ENCODE measurements around the gene VAV1. TPM values are rescaled to one million over a fixed set of nuclear protein-coding genes. Genes with fewer than 3 reads are reported as not detected.

Gene VAV1
- total RNA-seq, 4 donors from 2014 or later: 4.0 to 16.2 (median 5.8) TPM

DNA sequence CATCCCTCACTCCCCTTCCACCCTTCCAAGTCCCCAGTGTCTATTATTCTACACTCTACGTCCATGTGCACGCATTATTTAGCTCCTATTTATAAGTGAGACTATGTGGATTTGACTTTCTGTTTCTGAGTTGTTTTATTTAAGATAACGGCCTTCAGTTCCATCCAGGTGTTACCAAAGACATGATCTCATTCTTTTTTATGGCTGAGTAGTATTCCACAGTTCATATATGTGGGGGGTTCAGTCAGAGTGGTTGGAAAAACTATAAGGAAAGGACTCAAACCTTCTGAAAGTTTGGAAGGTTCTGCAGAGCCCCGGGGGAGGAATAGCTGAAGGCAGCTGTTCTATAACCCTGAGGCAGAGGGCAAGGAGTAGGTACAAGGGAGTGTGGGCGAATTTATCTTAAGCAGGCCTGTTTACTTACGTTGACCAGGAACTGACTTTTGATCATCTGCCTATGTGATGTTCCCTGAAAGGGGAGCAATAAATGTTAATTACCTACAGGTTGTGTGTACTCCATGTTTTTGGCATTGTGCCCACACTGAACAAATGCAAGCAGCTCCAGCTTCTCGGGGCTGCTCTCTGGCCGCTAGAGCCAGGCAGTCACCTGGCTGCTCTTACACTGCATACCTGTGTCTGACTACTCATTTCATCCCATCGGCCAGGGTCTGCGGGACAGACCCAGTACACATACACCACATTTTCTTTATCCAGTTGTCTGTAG, 101.4 kb downstream of the VAV1 start:
- WGBS, 2 donors: 79 to 85% methylated on average over 10 of the region's 10 CpGs
- Histone ChIP-seq H3K36me3 (no peaks in the 10 kb centered on the region), H3K4me3 (no peak overlapping the region), H3K27ac (no peak overlapping the region), H3K9me3 (peaks cover 0 to 29% (median 0%) of the 10 kb centered on the region in 4 donors), H3K27me3 (no peaks in the 10 kb centered on the region), H3K4me1 (no peaks in the 10 kb centered on the region)
- DNase-seq (ENCODE audit: low spot score in 2 of 2): no peak
- TF ChIP-seq EP300 (IDR thresholded peaks at IDR 0.05): no peak
- TF ChIP-seq POLR2A (IDR thresholded peaks at IDR 0.05): no peak
- TF ChIP-seq, protein P1, sequence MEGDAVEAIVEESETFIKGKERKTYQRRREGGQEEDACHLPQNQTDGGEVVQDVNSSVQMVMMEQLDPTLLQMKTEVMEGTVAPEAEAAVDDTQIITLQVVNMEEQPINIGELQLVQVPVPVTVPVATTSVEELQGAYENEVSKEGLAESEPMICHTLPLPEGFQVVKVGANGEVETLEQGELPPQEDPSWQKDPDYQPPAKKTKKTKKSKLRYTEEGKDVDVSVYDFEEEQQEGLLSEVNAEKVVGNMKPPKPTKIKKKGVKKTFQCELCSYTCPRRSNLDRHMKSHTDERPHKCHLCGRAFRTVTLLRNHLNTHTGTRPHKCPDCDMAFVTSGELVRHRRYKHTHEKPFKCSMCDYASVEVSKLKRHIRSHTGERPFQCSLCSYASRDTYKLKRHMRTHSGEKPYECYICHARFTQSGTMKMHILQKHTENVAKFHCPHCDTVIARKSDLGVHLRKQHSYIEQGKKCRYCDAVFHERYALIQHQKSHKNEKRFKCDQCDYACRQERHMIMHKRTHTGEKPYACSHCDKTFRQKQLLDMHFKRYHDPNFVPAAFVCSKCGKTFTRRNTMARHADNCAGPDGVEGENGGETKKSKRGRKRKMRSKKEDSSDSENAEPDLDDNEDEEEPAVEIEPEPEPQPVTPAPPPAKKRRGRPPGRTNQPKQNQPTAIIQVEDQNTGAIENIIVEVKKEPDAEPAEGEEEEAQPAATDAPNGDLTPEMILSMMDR (IDR thresholded peaks at IDR 0.05): no peak

DNA sequence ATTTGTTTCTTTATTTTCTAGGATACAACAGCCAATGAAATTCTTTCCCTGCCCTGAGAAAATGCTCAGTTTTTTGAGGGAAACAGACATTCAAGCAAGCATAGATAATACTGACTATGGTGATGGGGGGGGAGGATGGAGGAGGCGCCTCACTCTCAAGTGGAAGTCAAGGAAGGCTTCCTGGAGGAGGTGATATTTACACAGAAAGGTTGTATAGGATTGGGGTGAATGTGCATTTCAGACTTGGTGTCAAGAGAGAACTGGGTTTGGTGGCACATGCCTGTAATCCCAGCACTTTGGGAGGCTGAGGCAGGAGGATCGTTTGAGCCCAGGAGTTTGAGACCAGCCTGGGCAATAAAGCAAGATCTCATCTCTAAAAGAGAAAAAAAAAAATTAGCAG, 102.7 kb downstream of the VAV1 start:
- Histone ChIP-seq H3K27ac (no peak overlapping the region), H3K27me3 (no peaks in the 10 kb centered on the region), H3K4me1 (no peaks in the 10 kb centered on the region), H3K36me3 (no peaks in the 10 kb centered on the region), H3K9me3 (peaks cover 0 to 39% (median 0%) of the 10 kb centered on the region in 4 donors), H3K4me3 (no peak overlapping the region)
- DNase-seq (ENCODE audit: low spot score in 2 of 2): no peak
- no peak for TF ChIP-seq EP300 (IDR thresholded peaks at IDR 0.05)
- TF ChIP-seq POLR2A (IDR thresholded peaks at IDR 0.05): no peak
- TF ChIP-seq, protein P1 (IDR thresholded peaks at IDR 0.05): no peak
- 76 to 86% methylated on average over 2 of the region's 2 CpGs for WGBS, 2 donors

DNA sequence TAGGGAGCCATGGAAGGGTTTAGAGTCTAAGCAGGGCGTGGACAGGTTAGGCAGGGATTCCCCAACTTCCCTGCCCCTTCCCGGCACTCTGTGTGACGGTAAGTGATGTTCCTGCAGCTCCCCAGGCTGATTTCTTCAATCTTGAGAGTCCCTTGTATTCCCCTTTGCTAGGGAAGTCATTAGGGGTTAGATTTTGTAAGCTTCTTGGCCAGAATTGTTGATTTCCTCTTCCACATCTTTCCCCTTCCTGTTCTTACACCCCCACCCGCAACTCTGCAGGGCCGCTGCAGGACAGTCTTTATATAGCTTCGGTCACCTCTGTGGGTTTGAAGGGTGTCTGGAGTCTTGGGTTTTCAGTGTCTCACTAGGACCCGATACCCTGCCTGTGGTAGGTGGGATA, 104.2 kb downstream of the VAV1 start:
- TF ChIP-seq, protein P1 (IDR thresholded peaks at IDR 0.05): no peak
- no peak for TF ChIP-seq POLR2A (IDR thresholded peaks at IDR 0.05)
- no peak for TF ChIP-seq EP300 (IDR thresholded peaks at IDR 0.05)
- no peak for DNase-seq (ENCODE audit: low spot score in 2 of 2)
- Histone ChIP-seq H3K9me3 (peaks cover 0 to 35% (median 0%) of the 10 kb centered on the region in 4 donors), H3K4me3 (no peak overlapping the region), H3K36me3 (no peaks in the 10 kb centered on the region), H3K27ac (no peak overlapping the region), H3K4me1 (no peaks in the 10 kb centered on the region), H3K27me3 (no peaks in the 10 kb centered on the region)
- WGBS, 2 donors: 54 to 73% methylated on average over 7 of the region's 7 CpGs

DNA sequence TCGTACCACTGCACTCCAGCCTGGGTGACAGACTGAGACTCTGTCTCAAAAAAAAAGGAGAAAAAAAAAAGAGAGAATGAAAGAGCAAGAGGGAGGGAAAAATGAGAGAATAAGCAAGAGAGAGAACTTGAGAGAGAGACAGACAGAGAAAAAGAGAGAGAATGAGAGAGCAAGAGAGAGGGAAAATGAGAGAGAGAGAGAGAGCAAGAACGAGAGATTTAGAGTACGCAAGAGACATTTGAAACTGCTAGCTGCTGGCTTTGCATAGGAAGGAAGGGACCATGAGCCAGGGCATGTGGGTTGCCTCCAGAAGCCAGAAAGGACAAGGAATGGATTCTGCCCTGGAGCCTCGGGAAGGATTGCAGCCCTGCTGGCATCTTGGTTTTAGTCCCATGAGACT, 105.3 kb downstream of the VAV1 start:
- DNase-seq (ENCODE audit: low spot score in 2 of 2): no peak
- Histone ChIP-seq H3K27ac (no peak overlapping the region), H3K4me1 (no peaks in the 10 kb centered on the region), H3K27me3 (no peaks in the 10 kb centered on the region), H3K9me3 (peaks cover 0 to 26% (median 0%) of the 10 kb centered on the region in 4 donors), H3K4me3 (no peak overlapping the region), H3K36me3 (no peaks in the 10 kb centered on the region)
- no peak for TF ChIP-seq POLR2A (IDR thresholded peaks at IDR 0.05)
- no peak for TF ChIP-seq EP300 (IDR thresholded peaks at IDR 0.05)
- TF ChIP-seq, protein P1 (IDR thresholded peaks at IDR 0.05): no peak
- 84 to 88% methylated on average over 4 of the region's 4 CpGs for whole genome bisulfite sequencing, 2 donors

DNA sequence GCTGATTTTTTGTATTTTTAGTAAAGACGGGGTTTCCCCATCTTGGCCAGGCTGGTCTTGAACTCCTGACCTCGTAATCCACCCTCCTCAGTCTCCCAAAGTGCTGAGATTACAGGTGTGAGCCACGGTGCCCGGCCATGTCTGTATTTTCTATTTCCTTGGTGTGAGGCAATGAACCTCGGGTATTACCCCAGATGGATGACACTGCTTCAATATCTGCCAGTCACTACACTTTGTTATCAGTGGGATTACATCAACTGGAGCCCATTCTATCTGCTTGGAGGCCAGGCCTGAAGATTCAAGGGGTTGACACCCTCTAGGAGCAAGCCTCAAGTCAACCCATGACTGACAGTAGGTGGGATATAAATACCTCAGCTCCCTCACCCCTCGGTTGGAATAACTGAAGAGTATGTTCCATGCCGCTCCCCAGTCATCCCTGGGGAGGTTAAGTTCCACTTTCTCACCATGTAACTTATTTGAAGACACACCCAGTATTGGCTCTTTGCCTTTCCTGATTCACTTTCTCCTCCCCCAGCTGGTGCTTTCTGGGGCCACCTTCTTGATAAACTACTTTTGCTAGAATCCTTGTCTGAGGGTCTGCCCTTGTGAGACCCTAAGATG, 113.9 kb downstream of the VAV1 start:
- WGBS, 2 donors: 63 to 66% methylated on average over 7 of the region's 7 CpGs

More for the DNA sequence above, 113.9 kb downstream of the VAV1 start:
- no peak overlapping the region for H3K27ac ChIP-seq
- TF ChIP-seq, protein P1 (IDR thresholded peaks at IDR 0.05): no peak
- TF ChIP-seq EP300 (IDR thresholded peaks at IDR 0.05) (no peak), POLR2A (IDR thresholded peaks at IDR 0.05) (no peak)
- H3K9me3 ChIP-seq: peaks cover 0 to 27% (median 0%) of the 10 kb centered on the region in 4 donors
- no peaks in the 10 kb centered on the region for H3K36me3 ChIP-seq
- H3K4me3 ChIP-seq: no peak overlapping the region
- H3K4me1 ChIP-seq: no peaks in the 10 kb centered on the region
- H3K27me3 ChIP-seq: no peaks in the 10 kb centered on the region
- DNase-seq (ENCODE audit: low spot score in 2 of 2): no peak

Measured in tibial nerve (tissue), 4 donors.